H9 (cell line): ENCODE results near the gene RPS6KA6. TPM values are rescaled to one million over a fixed set of nuclear protein-coding genes. Genes with fewer than 3 reads are reported as not detected.

Experiments
- DNase-seq: peaks from one replicate; pipeline ENCODE4 v3.0.0-alpha.2; 2017
- H2AFZ ChIP-seq: one replicate; pipeline ENCODE4 v1.6.1; 2013; ENCODE audit warnings: mild to moderate bottlenecking, low read length, control low read depth, moderate library complexity
- H2AK5ac ChIP-seq: 2 replicates; pipeline ENCODE4 v1.6.1; 2013; ENCODE audit warnings: low read length, control low read depth, mixed read lengths; ENCODE audit not compliant: insufficient read length
- H2BK120ac ChIP-seq: one replicate; pipeline ENCODE4 v1.6.1; 2013; ENCODE audit warnings: low read depth, mild to moderate bottlenecking, low read length, control low read depth, inconsistent platforms; ENCODE audit not compliant: poor library complexity, severe bottlenecking
- H2BK12ac ChIP-seq: 2 replicates; pipeline ENCODE4 v1.6.1; 2013; ENCODE audit warnings: low read length, control low read depth, mixed read lengths, low read depth; ENCODE audit not compliant: insufficient read length
- H2BK15ac ChIP-seq: 2 replicates; pipeline ENCODE4 v1.6.1; 2013; ENCODE audit warnings: low read depth, low read length, control low read depth
- H2BK20ac ChIP-seq: one replicate; pipeline ENCODE4 v1.6.1; 2013; ENCODE audit warnings: low read depth, mild to moderate bottlenecking, low read length, control low read depth, inconsistent platforms; ENCODE audit not compliant: poor library complexity, severe bottlenecking
- H2BK5ac ChIP-seq: 2 replicates; pipeline ENCODE4 v1.6.1; 2013; ENCODE audit warnings: low read length, control low read depth, mixed read lengths; ENCODE audit not compliant: insufficient read length
- H3K14ac ChIP-seq: 2 replicates; pipeline ENCODE4 v1.6.1; 2013; ENCODE audit warnings: low read length, control low read depth; ENCODE audit not compliant: insufficient read depth
- H3K18ac ChIP-seq: 2 replicates; pipeline ENCODE4 v1.6.1; 2013; ENCODE audit warnings: low read depth, mild to moderate bottlenecking, mixed read lengths, low read length, control low read depth; ENCODE audit not compliant: insufficient read length
- H3K23ac ChIP-seq: 2 replicates; pipeline ENCODE4 v1.6.1; 2013; ENCODE audit warnings: low read length, control low read depth, mixed read lengths, low read depth; ENCODE audit not compliant: insufficient read length
- H3K23me2 ChIP-seq: 2 replicates; pipeline ENCODE4 v1.6.1; 2013; ENCODE audit warnings: low read depth, mild to moderate bottlenecking, mixed read lengths, low read length, control low read depth; ENCODE audit not compliant: insufficient read length, poor library complexity, severe bottlenecking
- H3K27ac ChIP-seq: 2 replicates; pipeline ENCODE4 v1.5.1; 2013; ENCODE audit warnings: low read length, control low read depth, mixed read lengths, low read depth; ENCODE audit not compliant: insufficient read length
- H3K27me3 ChIP-seq: 2 replicates; pipeline ENCODE4 v1.6.1; 2013; ENCODE audit warnings: low read length, control low read depth, inconsistent platforms; ENCODE audit not compliant: insufficient read depth
- H3K4ac ChIP-seq: 2 replicates; pipeline ENCODE4 v1.6.1; 2013; ENCODE audit warnings: low read depth, mild to moderate bottlenecking, control low read depth, inconsistent platforms, low read length, moderate library complexity
- H3K4me1 ChIP-seq: 2 replicates; pipeline ENCODE4 v1.6.1; 2013; ENCODE audit warnings: low read length, control low read depth, inconsistent platforms; ENCODE audit not compliant: insufficient read depth
- H3K4me2 ChIP-seq: 2 replicates; pipeline ENCODE4 v1.6.1; 2013; ENCODE audit warnings: low read length, control low read depth, mixed read lengths; ENCODE audit not compliant: insufficient read length, insufficient read depth
- H3K56ac ChIP-seq: 2 replicates; pipeline ENCODE4 v1.6.1; 2013; ENCODE audit warnings: low read depth, mild to moderate bottlenecking, mixed read lengths, low read length, control low read depth; ENCODE audit not compliant: insufficient read length
- H3K79me1 ChIP-seq: 2 replicates; pipeline ENCODE4 v1.6.1; 2013; ENCODE audit warnings: low read depth, mild to moderate bottlenecking, moderate library complexity, low read length, control low read depth, inconsistent platforms; ENCODE audit not compliant: insufficient read depth, poor library complexity, severe bottlenecking
- H3K79me2 ChIP-seq: 2 replicates; pipeline ENCODE4 v1.6.1; 2013; ENCODE audit warnings: low read length, control low read depth, inconsistent platforms; ENCODE audit not compliant: insufficient read depth
- H3K9ac ChIP-seq: 2 replicates; pipeline ENCODE4 v1.6.1; 2013; ENCODE audit warnings: low read length, control low read depth, mixed read lengths; ENCODE audit not compliant: insufficient read length; ENCODE audit errors: extremely low read depth
- H3K9me3 ChIP-seq: one replicate; pipeline ENCODE4 v1.6.1; 2013; ENCODE audit warnings: low read depth, low read length, inconsistent platforms; ENCODE audit not compliant: control insufficient read depth
- H3T11ph ChIP-seq: one replicate; pipeline ENCODE4 v1.6.1; 2013; ENCODE audit warnings: mild to moderate bottlenecking, low read length, control low read depth, inconsistent platforms
- H4K20me1 ChIP-seq: one replicate; pipeline ENCODE4 v1.6.1; 2013; ENCODE audit not compliant: control insufficient read depth, insufficient read length, insufficient read depth
- H4K5ac ChIP-seq: 2 replicates; pipeline ENCODE4 v1.6.1; 2013; ENCODE audit warnings: low read depth, mild to moderate bottlenecking, mixed read lengths, low read length, control low read depth; ENCODE audit not compliant: insufficient read length
- H4K8ac ChIP-seq: replicated peaks from 2 replicates; pipeline ENCODE4 v1.6.1; 2013; ENCODE audit warnings: low read length, control low read depth, mixed read lengths, low read depth; ENCODE audit not compliant: insufficient read length
- H4K91ac ChIP-seq: 2 replicates; pipeline ENCODE4 v1.6.1; 2013; ENCODE audit warnings: low read depth, mild to moderate bottlenecking, moderate library complexity, mixed read lengths, low read length, control low read depth; ENCODE audit not compliant: insufficient read length
- H3K27ac Mint-ChIP-seq, 3 experiments: 2 replicates in 2 of 3; 3 replicates in 1 of 3; pipeline ENCODE4 v1.8.0; 2020 to 2021; ENCODE audit warnings: mixed read lengths in 3 of 3, mild to moderate bottlenecking in 1 of 3, moderate library complexity in 1 of 3
- H3K27me3 Mint-ChIP-seq: 2 replicates; pipeline ENCODE4 v1.8.0; 2021; ENCODE audit warnings: low read depth, mild to moderate bottlenecking, moderate library complexity, mixed read lengths
- H3K36me3 Mint-ChIP-seq, 3 experiments: 2 replicates in 2 of 3; 3 replicates in 1 of 3; pipeline ENCODE4 v1.8.0; 2020 to 2021; ENCODE audit warnings: low read depth in 3 of 3, mixed read lengths in 3 of 3; ENCODE audit not compliant: insufficient read depth in 1 of 3
- H3K4me1 Mint-ChIP-seq, 2 experiments: 2 replicates each; pipeline ENCODE4 v1.8.0; 2020; ENCODE audit warnings: mixed read lengths in 2 of 2
- H3K4me3 Mint-ChIP-seq, 2 experiments: 2 replicates in 1 of 2; 3 replicates in 1 of 2; pipeline ENCODE4 v1.8.0; 2020 to 2021; ENCODE audit warnings: mild to moderate bottlenecking in 2 of 2, mixed read lengths in 2 of 2, moderate library complexity in 1 of 2
- H3K9me3 Mint-ChIP-seq, 2 experiments: 2 replicates in 1 of 2; 3 replicates in 1 of 2; pipeline ENCODE4 v1.8.0; 2020; ENCODE audit warnings: mild to moderate bottlenecking in 2 of 2, mixed read lengths in 2 of 2, moderate library complexity in 1 of 2
- WGBS: extraction: QIAGEN DNeasy Blood & Tissue Kit; methylation state at CpG from one replicate; pipeline ENCODE4 v1.1.7; 2013; ENCODE audit warnings: missing lambda C conversion rate, low lambda C conversion rate, mixed read lengths; ENCODE audit not compliant: insufficient read length; ENCODE audit errors: extremely low coverage; 5-methylcytosine and 5-hydroxymethylcytosine counted together
- total RNA-seq: library from RNA; stranded (reverse); gene quantifications from 2 replicates; pipeline ENCODE4 v1.2.1, GENCODE V29; 2021
- TF ChIP-seq, protein P1 (sequence below): fragments of 200-600 bp; sonication (generic); conservative IDR thresholded peaks from 3 replicates; pipeline ENCODE4 v1.8.0; 2021; ENCODE audit warnings: antibody characterized with exemption, mild to moderate bottlenecking

The RPS6KA6 gene
- total RNA-seq, 1 experiment from 2014 or later, result 12.1 TPM

DNA sequence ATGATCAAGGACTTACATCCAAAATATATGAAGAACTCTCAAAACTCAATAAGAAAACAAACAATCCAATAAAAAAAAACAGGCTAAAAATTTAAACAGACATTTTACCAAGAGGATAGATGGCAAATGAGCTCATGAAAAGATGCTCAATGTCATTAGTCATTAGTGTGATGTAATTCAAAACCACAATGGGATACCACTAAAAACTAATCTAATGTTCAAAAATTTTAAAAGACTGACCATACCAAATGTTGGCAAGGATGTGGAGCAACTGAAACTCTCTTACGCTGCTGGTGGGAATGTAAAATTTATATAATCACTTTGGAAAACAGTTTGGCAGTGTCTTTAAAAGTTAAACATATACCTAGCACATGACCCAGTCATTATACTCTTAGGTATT lies 43.7 kb downstream of the RPS6KA6 start:
- H2BK5ac ChIP-seq, result no peak overlapping the region
- no peak overlapping the region for H2AK5ac ChIP-seq
- no CpG with 5 or more reads among the region's 1 CpG for WGBS
- no peaks in the 10 kb centered on the region for H3K79me1 ChIP-seq
- no peak overlapping the region for H3K18ac ChIP-seq
- no peak for DNase-seq
- H3K9me3 ChIP-seq, result peaks cover 6% of the 10 kb centered on the region
- H3K9ac ChIP-seq, result no peak overlapping the region
- H2AFZ ChIP-seq, result no peak overlapping the region
- H3K56ac ChIP-seq, result no peak overlapping the region
- no peak overlapping the region for H3K23ac ChIP-seq
- no peak overlapping the region for H4K8ac ChIP-seq
- no peak overlapping the region for H2BK15ac ChIP-seq
- H3K4me3 Mint-ChIP-seq, result no peak overlapping the region
- no peak overlapping the region for H2BK120ac ChIP-seq
- no peaks in the 10 kb centered on the region for H3K79me2 ChIP-seq
- H4K5ac ChIP-seq, result no peak overlapping the region
- no peak overlapping the region for H3T11ph ChIP-seq
- H4K20me1 ChIP-seq, result no peaks in the 10 kb centered on the region
- no peak overlapping the region for H4K91ac ChIP-seq
- H3K27ac Mint-ChIP-seq, result no peak overlapping the region
- H2BK12ac ChIP-seq, result no peak overlapping the region
- H3K27me3 Mint-ChIP-seq, result no peaks in the 10 kb centered on the region
- peaks cover 0 to 2% (median 0%) of the 10 kb centered on the region in 3 experiments; a peak in 4 of 7 replicates for H3K36me3 Mint-ChIP-seq
- no peaks in the 10 kb centered on the region for H3K4me1 Mint-ChIP-seq
- no peak overlapping the region for H3K14ac ChIP-seq
- no peaks in the 10 kb centered on the region for H3K27me3 ChIP-seq
- no peak overlapping the region for H2BK20ac ChIP-seq
- H3K23me2 ChIP-seq, result no peaks in the 10 kb centered on the region
- TF ChIP-seq, protein P1, sequence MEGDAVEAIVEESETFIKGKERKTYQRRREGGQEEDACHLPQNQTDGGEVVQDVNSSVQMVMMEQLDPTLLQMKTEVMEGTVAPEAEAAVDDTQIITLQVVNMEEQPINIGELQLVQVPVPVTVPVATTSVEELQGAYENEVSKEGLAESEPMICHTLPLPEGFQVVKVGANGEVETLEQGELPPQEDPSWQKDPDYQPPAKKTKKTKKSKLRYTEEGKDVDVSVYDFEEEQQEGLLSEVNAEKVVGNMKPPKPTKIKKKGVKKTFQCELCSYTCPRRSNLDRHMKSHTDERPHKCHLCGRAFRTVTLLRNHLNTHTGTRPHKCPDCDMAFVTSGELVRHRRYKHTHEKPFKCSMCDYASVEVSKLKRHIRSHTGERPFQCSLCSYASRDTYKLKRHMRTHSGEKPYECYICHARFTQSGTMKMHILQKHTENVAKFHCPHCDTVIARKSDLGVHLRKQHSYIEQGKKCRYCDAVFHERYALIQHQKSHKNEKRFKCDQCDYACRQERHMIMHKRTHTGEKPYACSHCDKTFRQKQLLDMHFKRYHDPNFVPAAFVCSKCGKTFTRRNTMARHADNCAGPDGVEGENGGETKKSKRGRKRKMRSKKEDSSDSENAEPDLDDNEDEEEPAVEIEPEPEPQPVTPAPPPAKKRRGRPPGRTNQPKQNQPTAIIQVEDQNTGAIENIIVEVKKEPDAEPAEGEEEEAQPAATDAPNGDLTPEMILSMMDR, result no peak
- H3K4me2 ChIP-seq, result no peak overlapping the region
- no peak overlapping the region for H3K4ac ChIP-seq
- peaks cover 42 to 56% of the 10 kb centered on the region in 2 experiments for H3K9me3 Mint-ChIP-seq
- no peaks in the 10 kb centered on the region for H3K4me1 ChIP-seq
- H3K27ac ChIP-seq, result no peak overlapping the region
